ENCODE results near the gene PLIN5.
A peak's percentile ranks its signal among the peaks of the same experiment; 100 is the strongest.

The PLIN5 gene

DNA sequence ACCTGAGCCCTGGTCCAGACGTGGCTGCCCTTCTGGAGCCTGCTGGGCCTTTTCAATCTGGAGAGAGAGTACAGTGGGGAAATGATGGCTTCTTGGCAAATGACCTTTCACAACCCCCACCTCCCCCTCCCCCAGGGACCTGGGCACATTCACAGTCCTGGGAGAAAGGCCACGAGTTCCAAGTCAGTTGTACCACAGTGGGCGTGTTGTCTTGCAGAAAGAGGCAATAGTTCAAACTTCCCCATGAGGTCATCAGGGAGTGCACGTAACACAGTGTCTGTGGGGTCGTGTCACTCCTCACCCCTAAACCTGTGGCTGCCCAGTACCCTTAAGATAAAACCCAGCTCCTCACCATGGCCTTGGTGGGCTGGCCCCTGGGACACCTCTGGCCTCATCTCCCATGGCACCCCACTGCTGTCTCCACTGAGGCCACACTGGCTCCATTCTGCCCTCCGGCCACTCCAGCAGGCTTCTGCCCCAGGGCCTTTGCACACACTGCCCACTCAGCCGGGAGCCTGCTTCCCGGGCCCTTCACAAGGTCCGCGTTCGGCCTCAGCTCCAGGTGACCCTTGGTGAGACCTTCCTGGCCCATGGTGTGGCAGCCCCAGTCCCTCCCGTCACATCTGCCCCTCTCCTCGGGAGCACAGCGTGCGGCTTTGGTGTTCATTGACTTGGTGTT is 30.0 kb downstream of the PLIN5 start:
- Histone ChIP-seq H3K27ac (ENCODE audit: insufficient read depth, low read depth, low read length, poor library complexity, severe bottlenecking) (no peak overlapping the region), H3K36me3 (ENCODE audit: control insufficient read depth, insufficient read depth, low read length) (peaks cover 11% of the 10 kb centered on the region), H3K27me3 (ENCODE audit: control insufficient read depth, insufficient read depth, low read length, poor library complexity, severe bottlenecking) (no peaks in the 10 kb centered on the region), H3K4me1 (ENCODE audit: control insufficient read depth, insufficient read depth, low read length) (peaks cover 4% of the 10 kb centered on the region), H3K9me3 (ENCODE audit: control insufficient read depth, low read length) (no peaks in the 10 kb centered on the region), H3K4me3 (ENCODE audit: insufficient read depth, low read depth, low read length) (no peak overlapping the region)
- WGBS, 2 experiments: 86 to 88% methylated on average over 15 of the region's 15 CpGs

DNA sequence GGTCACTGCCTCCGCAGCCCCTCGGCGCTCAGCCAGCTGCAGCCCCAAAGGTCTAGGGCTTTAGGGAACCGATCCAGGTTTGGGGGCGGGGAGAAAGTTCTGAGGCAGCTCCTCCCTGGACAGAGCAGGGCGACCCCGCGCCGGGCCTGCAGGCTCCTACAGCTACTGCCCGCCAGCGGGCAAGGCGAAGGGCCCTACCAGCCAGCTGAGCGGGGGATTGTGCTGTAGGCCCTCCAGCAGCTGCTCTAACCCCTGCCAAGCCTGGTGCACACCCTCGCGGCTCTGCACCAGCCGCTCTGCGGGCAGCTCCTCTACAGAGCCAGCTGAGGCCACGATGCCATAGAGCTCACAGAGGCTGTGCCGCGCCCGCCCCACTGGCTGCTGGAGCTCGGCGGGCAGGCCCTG is 30.7 kb downstream of the PLIN5 start:
- Histone ChIP-seq H3K27ac (ENCODE audit: insufficient read depth, low read depth, low read length, poor library complexity, severe bottlenecking) (no peak overlapping the region), H3K4me1 (ENCODE audit: control insufficient read depth, insufficient read depth, low read length) (peaks cover 4% of the 10 kb centered on the region), H3K36me3 (ENCODE audit: control insufficient read depth, insufficient read depth, low read length) (peaks cover 15% of the 10 kb centered on the region), H3K9me3 (ENCODE audit: control insufficient read depth, low read length) (no peaks in the 10 kb centered on the region), H3K27me3 (ENCODE audit: control insufficient read depth, insufficient read depth, low read length, poor library complexity, severe bottlenecking) (no peaks in the 10 kb centered on the region), H3K4me3 (ENCODE audit: insufficient read depth, low read depth, low read length) (no peak overlapping the region)
- WGBS, 2 experiments: 94 to 95% methylated on average over 23 of the region's 23 CpGs

DNA sequence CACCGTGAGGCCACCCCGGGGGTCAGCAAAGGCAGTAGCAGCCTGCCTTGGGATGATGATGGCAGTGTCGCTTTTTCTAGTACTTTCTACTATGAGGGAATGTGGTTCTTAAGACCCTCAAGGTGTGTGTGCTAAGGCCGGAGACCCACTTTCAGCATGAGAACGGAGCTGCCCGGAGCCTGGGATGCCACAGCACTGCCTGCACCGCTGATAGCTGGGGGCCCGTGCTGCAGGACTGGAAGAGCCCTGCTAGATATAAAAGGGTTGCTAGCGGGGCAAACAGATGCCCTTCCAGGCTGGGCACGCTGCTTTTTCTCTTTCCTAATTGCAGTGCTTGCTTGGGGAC is 31.2 kb downstream of the PLIN5 start:
- no peak overlapping the region for H3K27ac ChIP-seq (ENCODE audit: insufficient read depth, low read depth, low read length, poor library complexity, severe bottlenecking)
- no peak overlapping the region for H3K4me3 ChIP-seq (ENCODE audit: insufficient read depth, low read depth, low read length)
- no peaks in the 10 kb centered on the region for H3K9me3 ChIP-seq (ENCODE audit: control insufficient read depth, low read length)
- no peaks in the 10 kb centered on the region for H3K27me3 ChIP-seq (ENCODE audit: control insufficient read depth, insufficient read depth, low read length, poor library complexity, severe bottlenecking)
- peaks cover 15% of the 10 kb centered on the region for H3K36me3 ChIP-seq (ENCODE audit: control insufficient read depth, insufficient read depth, low read length)
- 90 to 91% methylated on average over 10 of the region's 10 CpGs for WGBS, 2 experiments
- H3K4me1 ChIP-seq (ENCODE audit: control insufficient read depth, insufficient read depth, low read length): peaks cover 4% of the 10 kb centered on the region

DNA sequence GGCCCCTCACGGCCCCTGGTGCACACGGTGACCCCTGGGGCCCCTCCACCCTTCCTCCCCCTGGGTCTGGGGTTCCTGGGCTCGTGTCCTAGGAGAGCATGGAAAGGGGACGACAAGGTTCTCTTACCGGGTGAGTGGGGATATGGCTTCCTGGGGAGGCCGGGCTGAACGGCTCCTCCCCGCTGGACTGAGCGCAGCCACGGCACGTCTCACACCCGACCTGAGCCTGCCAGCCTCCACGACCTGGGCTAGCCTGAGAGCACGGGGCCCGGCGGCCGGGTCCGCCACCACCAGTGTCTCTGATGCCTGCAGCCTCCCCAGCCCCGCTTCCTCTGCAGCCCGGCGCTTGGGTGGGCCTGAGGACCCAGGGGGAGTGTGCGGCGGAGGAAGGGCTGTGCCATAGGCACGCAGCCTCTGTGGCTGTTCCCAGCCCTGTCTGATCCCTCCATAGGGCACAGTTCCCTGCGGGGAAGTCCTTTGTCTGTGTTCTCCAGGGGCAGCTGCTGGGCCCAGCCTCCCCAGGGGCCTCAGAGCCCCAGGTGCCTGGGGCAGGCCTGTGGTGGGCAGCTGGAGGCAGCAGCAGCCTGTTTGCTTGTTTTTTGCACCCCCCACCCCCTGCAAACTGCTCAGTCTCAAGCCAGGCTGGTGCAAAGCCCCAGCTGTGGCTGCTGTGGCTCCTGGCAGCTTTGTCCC is 31.7 kb downstream of the PLIN5 start:
- WGBS, 2 experiments: 85% methylated on average over 25 of the region's 25 CpGs
- Histone ChIP-seq H3K4me1 (ENCODE audit: control insufficient read depth, insufficient read depth, low read length) (peaks cover 4% of the 10 kb centered on the region), H3K27ac (ENCODE audit: insufficient read depth, low read depth, low read length, poor library complexity, severe bottlenecking) (peak overlapping the region; percentile 50), H3K9me3 (ENCODE audit: control insufficient read depth, low read length) (no peaks in the 10 kb centered on the region), H3K4me3 (ENCODE audit: insufficient read depth, low read depth, low read length) (no peak overlapping the region), H3K36me3 (ENCODE audit: control insufficient read depth, insufficient read depth, low read length) (peaks cover 17% of the 10 kb centered on the region), H3K27me3 (ENCODE audit: control insufficient read depth, insufficient read depth, low read length, poor library complexity, severe bottlenecking) (no peaks in the 10 kb centered on the region)

DNA sequence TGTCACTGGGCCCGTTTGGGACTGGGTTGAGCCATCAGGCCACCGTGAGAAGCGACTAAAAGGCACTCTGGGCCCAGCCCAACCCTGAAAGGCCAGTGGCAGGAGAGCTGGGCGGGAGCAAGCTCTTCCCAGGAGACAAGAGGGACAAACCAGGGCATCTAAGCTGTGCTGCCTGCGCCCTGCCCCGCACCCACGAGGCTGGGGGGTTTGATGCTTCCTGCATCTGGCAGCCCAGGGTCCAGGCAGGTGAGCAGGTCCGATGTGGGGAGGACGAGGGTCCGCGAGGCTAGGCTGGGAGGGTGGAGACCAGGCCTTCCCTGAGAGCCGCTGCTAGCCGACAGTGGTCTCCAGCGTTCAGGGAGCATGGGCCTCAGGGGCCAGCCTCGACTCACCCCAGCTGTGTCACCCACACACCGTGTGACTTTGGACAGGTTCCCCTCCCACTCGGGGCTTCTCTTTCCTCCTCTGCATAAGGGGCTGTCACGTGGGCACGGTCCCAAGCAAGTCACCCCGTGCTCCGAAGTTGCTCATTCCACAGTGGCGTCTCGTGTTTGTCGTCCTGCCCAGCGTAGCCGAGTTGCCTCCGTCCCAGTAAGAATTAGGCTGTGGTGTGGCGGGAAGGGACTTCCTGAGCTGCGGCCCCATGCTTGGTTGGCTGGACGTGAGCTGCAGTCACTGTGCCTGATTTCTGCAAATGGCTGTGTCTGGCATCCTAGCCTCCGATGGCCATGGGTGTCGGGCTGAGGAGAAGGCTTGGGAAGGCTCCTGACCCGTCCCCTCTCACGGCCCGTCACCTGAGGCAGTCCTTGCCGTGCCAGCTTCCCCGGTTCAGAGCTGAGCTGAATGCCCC is 32.5 kb downstream of the PLIN5 start:
- peaks cover 25% of the 10 kb centered on the region for H3K36me3 ChIP-seq (ENCODE audit: control insufficient read depth, insufficient read depth, low read length)

DNA sequence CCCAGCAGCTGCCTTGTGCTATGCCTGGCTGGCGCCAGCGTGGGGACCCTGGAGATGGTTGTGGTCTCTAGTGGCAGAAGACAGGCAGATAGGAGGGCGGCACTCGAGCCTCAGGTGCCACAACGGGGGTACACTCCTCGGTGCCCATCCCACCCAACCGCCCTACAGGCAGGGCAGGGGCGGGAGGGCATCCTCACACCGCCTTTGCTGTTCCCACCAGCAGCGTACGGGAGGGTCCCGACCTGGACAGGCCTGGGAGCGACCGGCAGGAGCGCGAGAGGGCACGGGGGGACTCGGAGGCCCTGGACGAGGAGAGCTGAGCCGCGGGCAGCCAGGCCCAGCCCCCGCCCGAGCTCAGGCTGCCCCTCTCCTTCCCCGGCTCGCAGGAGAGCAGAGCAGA is 33.3 kb downstream of the PLIN5 start:
- peaks cover 27% of the 10 kb centered on the region for H3K36me3 ChIP-seq (ENCODE audit: control insufficient read depth, insufficient read depth, low read length)
- H3K27me3 ChIP-seq (ENCODE audit: control insufficient read depth, insufficient read depth, low read length, poor library complexity, severe bottlenecking): no peaks in the 10 kb centered on the region
- H3K9me3 ChIP-seq (ENCODE audit: control insufficient read depth, low read length): no peaks in the 10 kb centered on the region
- no peak overlapping the region for H3K27ac ChIP-seq (ENCODE audit: insufficient read depth, low read depth, low read length, poor library complexity, severe bottlenecking)
- H3K4me3 ChIP-seq (ENCODE audit: insufficient read depth, low read depth, low read length): no peak overlapping the region
- H3K4me1 ChIP-seq (ENCODE audit: control insufficient read depth, insufficient read depth, low read length): peaks cover 4% of the 10 kb centered on the region
- WGBS, 2 experiments: 93% methylated on average over 25 of the region's 25 CpGs

More for the DNA sequence above, 32.5 kb downstream of the PLIN5 start:
- H3K27ac ChIP-seq (ENCODE audit: insufficient read depth, low read depth, low read length, poor library complexity, severe bottlenecking): no peak overlapping the region
- no peak overlapping the region for H3K4me3 ChIP-seq (ENCODE audit: insufficient read depth, low read depth, low read length)
- no peaks in the 10 kb centered on the region for H3K9me3 ChIP-seq (ENCODE audit: control insufficient read depth, low read length)
- H3K4me1 ChIP-seq (ENCODE audit: control insufficient read depth, insufficient read depth, low read length): peaks cover 4% of the 10 kb centered on the region
- no peaks in the 10 kb centered on the region for H3K27me3 ChIP-seq (ENCODE audit: control insufficient read depth, insufficient read depth, low read length, poor library complexity, severe bottlenecking)
- 93% methylated on average over 37 of the region's 37 CpGs for WGBS, 2 experiments

DNA sequence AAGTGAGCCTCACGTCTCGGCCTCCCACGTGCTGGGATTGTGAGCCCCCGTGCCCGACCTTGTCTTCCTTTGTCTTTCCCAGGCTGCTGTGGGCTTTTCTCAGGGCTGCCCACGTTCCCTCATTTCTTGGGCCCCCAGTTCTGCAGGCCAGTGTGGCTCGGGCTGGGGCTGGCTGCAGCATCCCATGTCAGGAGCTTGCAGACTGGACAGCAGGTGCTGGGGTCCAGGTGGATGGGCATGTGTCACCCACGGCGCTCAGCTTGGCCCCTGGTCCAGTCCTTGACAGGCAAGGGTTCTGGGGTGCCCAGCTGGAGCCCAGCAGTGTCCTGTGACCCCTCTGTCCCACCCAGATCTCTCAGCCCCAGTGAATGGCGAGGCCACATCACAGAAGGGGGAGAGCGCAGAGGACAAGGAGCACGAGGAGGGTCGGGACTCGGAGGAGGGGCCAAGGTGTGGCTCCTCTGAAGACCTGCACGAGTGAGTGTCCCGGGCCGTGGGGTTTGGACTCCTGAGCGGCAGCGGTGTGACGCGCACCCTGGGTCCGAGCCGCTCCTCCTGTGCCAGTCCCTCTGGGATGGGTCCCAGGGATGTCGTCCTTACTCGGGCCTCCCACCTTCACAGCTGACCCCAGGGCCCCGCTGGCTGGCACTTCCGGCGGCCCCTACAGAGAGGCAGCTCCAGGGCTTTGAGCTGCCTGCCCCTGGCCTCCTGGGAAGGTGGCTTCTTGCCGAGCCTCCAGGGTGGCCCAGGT is 34.0 kb downstream of the PLIN5 start:
- WGBS, 2 experiments: 95% methylated on average over 29 of the region's 29 CpGs
- H3K27ac ChIP-seq (ENCODE audit: insufficient read depth, low read depth, low read length, poor library complexity, severe bottlenecking): no peak overlapping the region
- no peaks in the 10 kb centered on the region for H3K27me3 ChIP-seq (ENCODE audit: control insufficient read depth, insufficient read depth, low read length, poor library complexity, severe bottlenecking)
- H3K9me3 ChIP-seq (ENCODE audit: control insufficient read depth, low read length): no peaks in the 10 kb centered on the region
- H3K4me1 ChIP-seq (ENCODE audit: control insufficient read depth, insufficient read depth, low read length): peaks cover 4% of the 10 kb centered on the region
- no peak overlapping the region for H3K4me3 ChIP-seq (ENCODE audit: insufficient read depth, low read depth, low read length)
- peaks cover 34% of the 10 kb centered on the region for H3K36me3 ChIP-seq (ENCODE audit: control insufficient read depth, insufficient read depth, low read length)

DNA sequence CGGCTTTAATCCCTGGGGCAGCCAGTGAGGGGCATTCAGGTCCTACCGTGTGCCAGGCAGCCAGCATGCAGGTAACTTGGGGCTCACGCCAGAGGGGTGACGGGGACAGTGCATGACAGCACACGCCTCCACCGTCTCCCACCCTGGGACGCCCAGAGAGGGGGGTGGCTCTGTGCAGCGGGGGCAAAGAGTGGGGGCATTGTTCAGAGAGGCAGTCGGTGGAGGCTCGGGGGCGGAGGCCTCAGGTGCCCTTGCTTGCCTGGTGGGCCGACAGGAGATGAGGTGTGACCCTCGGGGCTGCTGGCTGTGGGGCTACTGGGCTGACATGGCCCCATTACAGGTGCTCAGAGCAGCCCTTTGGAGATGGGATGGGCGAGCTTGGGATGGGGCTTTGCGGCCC is 35.2 kb downstream of the PLIN5 start:
- H3K4me1 ChIP-seq (ENCODE audit: control insufficient read depth, insufficient read depth, low read length): peaks cover 4% of the 10 kb centered on the region
- no peak overlapping the region for H3K27ac ChIP-seq (ENCODE audit: insufficient read depth, low read depth, low read length, poor library complexity, severe bottlenecking)
- 94 to 97% methylated on average over 15 of the region's 15 CpGs for WGBS, 2 experiments
- no peaks in the 10 kb centered on the region for H3K9me3 ChIP-seq (ENCODE audit: control insufficient read depth, low read length)
- peaks cover 34% of the 10 kb centered on the region for H3K36me3 ChIP-seq (ENCODE audit: control insufficient read depth, insufficient read depth, low read length)
- H3K4me3 ChIP-seq (ENCODE audit: insufficient read depth, low read depth, low read length): no peak overlapping the region
- no peaks in the 10 kb centered on the region for H3K27me3 ChIP-seq (ENCODE audit: control insufficient read depth, insufficient read depth, low read length, poor library complexity, severe bottlenecking)

DNA sequence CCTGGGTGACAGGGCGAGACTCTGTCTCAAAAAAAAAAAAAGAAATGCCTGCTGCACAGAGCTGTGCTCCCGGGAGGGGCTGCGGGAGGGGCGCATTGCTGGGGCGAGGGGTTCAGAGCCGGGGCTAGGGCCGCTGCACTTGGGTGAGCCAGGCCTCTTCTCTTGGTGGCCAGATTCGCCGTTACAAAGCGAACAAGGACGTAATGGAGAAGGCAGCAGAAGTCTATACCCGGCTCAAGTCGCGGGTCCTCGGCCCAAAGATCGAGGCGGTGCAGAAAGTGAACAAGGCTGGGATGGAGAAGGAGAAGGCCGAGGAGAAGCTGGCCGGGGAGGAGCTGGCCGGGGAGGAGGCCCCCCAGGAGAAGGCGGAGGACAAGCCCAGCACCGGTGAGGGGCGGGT is 35.7 kb downstream of the PLIN5 start:
- Histone ChIP-seq H3K36me3 (ENCODE audit: control insufficient read depth, insufficient read depth, low read length) (peaks cover 33% of the 10 kb centered on the region), H3K4me3 (ENCODE audit: insufficient read depth, low read depth, low read length) (no peak overlapping the region), H3K27me3 (ENCODE audit: control insufficient read depth, insufficient read depth, low read length, poor library complexity, severe bottlenecking) (no peaks in the 10 kb centered on the region), H3K4me1 (ENCODE audit: control insufficient read depth, insufficient read depth, low read length) (peaks cover 4% of the 10 kb centered on the region), H3K27ac (ENCODE audit: insufficient read depth, low read depth, low read length, poor library complexity, severe bottlenecking) (no peak overlapping the region), H3K9me3 (ENCODE audit: control insufficient read depth, low read length) (no peaks in the 10 kb centered on the region)
- 95 to 96% methylated on average over 23 of the region's 23 CpGs for WGBS, 2 experiments

Data from ectodermal cell (in vitro differentiated cells).